ENCODE data around the gene ZNF441.
A peak's percentile ranks its signal among the peaks of the same experiment; 100 is the strongest.

DNA sequence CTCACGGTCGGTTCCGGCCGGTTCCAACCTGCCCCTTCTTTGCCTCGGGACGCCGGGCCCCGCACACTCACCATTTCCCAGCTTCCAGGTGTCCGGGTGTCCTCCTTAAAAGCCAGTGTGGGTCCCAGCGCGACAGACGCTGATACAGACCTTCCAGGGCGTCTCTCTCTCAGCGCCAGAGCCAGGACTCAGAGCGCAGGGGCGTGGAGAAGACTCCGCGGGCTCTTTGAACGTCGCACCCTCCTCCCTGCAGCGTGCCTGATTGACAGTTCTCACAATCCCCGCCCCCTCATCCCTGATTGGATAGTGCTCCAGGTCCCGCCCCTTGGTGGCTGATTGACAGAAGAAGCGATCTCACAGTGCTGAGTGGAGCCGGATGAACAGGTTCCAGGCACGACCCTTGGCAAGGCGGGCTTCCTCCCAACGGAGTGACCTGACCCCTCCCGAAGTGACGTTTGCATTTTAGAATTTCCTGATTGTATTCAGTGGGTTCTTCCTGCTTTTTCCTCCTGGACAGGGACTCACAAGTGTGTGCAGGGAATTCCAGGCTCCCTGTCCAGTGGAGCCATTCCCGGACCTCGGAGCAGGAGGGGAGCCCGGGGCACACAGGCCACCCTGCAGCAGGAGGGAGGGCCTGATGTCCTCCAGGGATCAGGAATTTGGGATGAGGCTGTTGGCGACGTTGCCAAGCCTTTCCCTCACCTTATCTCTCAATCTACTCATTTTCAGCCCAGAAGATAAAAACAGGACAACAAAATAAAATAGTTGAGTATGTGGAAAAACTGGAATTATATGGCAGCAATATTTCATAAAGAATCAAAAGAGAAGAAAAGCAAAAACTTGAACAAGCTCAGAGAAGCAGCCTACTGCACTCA, 27.8 kb upstream of the ZNF441 start, which contains the start of gene ZNF823:
- peak; percentile 28 to 92 for TF ChIP-seq POLR2A (IDR thresholded peaks at IDR 0.05)
- no peak for TF ChIP-seq CTCF (IDR thresholded peaks at IDR 0.05)

Data from adrenal gland (tissue), 5 donors.